Measurements from ENCODE around the gene ENPP1.

Gene ENPP1

DNA sequence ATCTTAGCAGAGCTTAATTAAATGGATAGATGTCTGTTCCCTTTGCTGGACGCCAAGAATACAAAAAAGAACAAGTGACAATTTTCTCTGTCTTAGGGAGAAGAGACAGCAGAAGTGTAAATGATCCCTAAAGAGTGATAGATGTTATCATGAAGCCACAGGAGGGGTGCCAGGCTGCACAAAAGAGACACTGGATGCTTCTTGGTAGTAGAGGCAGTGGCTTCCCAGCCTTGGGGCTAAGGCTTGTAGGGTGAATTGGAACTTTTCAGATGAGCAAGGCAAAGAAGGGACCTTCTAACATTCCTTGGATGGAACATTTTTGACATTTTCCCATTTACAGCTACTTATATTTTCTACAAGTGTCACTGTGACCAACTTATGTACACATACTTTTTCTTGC, 85.4 kb downstream of the ENPP1 start:
- TF ChIP-seq ZC3H10 (CRISPR knock-in tag; IDR thresholded peaks at IDR 0.05) = no peak
- TF ChIP-seq ZNF70 (CRISPR knock-in tag; IDR thresholded peaks at IDR 0.05) = no peak
- TF ChIP-seq ZNF565 (CRISPR knock-in tag; conservative IDR thresholded peaks at IDR 0.05; ENCODE audit: low read depth) = no peak
- ATAC-seq = no peak

DNA sequence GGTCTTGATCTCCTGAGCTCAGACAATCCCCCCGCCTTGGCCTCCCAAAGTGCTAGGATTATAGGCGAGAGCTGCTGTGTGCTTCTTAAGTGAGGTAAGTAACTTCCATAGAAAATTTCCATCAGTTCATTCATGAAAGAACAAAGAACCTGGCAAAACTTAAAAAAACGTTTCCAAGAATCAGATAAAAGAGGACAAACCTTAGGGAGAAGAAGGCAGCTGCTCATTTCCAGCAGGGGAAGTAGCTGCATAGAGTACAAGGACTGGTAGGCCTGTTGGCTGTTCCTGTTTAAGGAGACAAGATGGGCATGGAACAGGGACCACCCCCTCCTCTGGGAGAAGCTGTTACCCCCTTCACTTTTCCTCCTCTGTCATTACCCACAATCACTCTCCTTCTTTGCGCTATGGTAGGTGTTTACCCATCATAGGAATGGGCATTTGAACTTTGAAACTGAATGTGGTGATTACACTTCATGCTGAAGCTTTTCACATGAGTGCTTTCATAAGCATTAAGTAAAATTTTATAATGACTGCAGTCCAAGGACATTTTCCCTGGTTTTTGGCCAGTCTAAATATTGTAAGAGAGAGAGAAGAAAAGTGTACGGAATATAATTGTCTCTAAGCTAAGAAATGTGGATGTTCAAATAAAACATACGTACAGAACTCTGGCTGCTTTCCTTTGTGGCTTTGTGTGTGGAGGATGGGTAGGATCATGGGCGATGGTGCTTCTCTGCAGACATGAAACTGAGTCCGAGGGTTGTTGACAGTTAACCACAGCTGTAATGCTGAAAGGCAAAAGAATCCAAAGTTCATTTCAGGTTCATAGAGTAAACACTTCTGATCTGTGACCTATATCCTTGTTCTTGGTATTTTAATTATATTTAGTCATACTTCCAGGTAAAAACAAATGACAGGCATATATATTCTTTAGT, 86.9 kb downstream of the ENPP1 start:
- ATAC-seq = no peak
- no peak for TF ChIP-seq ISL1 (CRISPR knock-in tag; IDR thresholded peaks at IDR 0.05)
- TF ChIP-seq, protein P1, sequence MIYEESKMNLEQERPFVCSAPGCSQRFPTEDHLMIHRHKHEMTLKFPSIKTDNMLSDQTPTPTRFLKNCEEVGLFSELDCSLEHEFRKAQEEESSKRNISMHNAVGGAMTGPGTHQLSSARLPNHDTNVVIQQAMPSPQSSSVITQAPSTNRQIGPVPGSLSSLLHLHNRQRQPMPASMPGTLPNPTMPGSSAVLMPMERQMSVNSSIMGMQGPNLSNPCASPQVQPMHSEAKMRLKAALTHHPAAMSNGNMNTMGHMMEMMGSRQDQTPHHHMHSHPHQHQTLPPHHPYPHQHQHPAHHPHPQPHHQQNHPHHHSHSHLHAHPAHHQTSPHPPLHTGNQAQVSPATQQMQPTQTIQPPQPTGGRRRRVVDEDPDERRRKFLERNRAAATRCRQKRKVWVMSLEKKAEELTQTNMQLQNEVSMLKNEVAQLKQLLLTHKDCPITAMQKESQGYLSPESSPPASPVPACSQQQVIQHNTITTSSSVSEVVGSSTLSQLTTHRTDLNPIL (CRISPR knock-in tag; IDR thresholded peaks at IDR 0.05; ENCODE audit: low read depth) = no peak
- TF ChIP-seq ZNF70 (CRISPR knock-in tag; IDR thresholded peaks at IDR 0.05) = no peak
- TF ChIP-seq ZFP3 (CRISPR knock-in tag; IDR thresholded peaks at IDR 0.05) = no peak
- TF ChIP-seq, protein P2, sequence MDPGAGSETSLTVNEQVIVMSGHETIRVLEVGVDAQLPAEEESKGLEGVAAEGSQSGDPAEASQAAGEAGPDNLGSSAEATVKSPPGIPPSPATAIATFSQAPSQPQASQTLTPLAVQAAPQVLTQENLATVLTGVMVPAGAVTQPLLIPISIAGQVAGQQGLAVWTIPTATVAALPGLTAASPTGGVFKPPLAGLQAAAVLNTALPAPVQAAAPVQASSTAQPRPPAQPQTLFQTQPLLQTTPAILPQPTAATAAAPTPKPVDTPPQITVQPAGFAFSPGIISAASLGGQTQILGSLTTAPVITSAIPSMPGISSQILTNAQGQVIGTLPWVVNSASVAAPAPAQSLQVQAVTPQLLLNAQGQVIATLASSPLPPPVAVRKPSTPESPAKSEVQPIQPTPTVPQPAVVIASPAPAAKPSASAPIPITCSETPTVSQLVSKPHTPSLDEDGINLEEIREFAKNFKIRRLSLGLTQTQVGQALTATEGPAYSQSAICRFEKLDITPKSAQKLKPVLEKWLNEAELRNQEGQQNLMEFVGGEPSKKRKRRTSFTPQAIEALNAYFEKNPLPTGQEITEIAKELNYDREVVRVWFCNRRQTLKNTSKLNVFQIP (CRISPR knock-in tag; IDR thresholded peaks at IDR 0.05; ENCODE audit: borderline replicate concordance, low read depth) = no peak
- TF ChIP-seq PPARA (CRISPR knock-in tag; IDR thresholded peaks at IDR 0.05; ENCODE audit: borderline replicate concordance) = no peak
- TF ChIP-seq, protein P3, sequence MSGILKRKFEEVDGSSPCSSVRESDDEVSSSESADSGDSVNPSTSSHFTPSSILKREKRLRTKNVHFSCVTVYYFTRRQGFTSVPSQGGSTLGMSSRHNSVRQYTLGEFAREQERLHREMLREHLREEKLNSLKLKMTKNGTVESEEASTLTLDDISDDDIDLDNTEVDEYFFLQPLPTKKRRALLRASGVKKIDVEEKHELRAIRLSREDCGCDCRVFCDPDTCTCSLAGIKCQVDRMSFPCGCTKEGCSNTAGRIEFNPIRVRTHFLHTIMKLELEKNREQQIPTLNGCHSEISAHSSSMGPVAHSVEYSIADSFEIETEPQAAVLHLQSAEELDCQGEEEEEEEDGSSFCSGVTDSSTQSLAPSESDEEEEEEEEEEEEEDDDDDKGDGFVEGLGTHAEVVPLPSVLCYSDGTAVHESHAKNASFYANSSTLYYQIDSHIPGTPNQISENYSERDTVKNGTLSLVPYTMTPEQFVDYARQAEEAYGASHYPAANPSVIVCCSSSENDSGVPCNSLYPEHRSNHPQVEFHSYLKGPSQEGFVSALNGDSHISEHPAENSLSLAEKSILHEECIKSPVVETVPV (CRISPR knock-in tag; IDR thresholded peaks at IDR 0.05) = no peak
- no peak for TF ChIP-seq ESRRG (CRISPR knock-in tag; IDR thresholded peaks at IDR 0.05)
- TF ChIP-seq OSR1 (CRISPR knock-in tag; IDR thresholded peaks at IDR 0.05) = no peak
- TF ChIP-seq, protein P4, sequence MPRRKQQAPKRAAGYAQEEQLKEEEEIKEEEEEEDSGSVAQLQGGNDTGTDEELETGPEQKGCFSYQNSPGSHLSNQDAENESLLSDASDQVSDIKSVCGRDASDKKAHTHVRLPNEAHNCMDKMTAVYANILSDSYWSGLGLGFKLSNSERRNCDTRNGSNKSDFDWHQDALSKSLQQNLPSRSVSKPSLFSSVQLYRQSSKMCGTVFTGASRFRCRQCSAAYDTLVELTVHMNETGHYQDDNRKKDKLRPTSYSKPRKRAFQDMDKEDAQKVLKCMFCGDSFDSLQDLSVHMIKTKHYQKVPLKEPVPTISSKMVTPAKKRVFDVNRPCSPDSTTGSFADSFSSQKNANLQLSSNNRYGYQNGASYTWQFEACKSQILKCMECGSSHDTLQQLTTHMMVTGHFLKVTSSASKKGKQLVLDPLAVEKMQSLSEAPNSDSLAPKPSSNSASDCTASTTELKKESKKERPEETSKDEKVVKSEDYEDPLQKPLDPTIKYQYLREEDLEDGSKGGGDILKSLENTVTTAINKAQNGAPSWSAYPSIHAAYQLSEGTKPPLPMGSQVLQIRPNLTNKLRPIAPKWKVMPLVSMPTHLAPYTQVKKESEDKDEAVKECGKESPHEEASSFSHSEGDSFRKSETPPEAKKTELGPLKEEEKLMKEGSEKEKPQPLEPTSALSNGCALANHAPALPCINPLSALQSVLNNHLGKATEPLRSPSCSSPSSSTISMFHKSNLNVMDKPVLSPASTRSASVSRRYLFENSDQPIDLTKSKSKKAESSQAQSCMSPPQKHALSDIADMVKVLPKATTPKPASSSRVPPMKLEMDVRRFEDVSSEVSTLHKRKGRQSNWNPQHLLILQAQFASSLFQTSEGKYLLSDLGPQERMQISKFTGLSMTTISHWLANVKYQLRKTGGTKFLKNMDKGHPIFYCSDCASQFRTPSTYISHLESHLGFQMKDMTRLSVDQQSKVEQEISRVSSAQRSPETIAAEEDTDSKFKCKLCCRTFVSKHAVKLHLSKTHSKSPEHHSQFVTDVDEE (CRISPR knock-in tag; IDR thresholded peaks at IDR 0.05) = no peak
- TF ChIP-seq ZFP30 (CRISPR knock-in tag; IDR thresholded peaks at IDR 0.05) = no peak
- TF ChIP-seq TCF4 (CRISPR knock-in tag; IDR thresholded peaks at IDR 0.05; ENCODE audit: borderline replicate concordance) = no peak
- TF ChIP-seq SNAI2 (CRISPR knock-in tag; IDR thresholded peaks at IDR 0.05) = no peak

DNA sequence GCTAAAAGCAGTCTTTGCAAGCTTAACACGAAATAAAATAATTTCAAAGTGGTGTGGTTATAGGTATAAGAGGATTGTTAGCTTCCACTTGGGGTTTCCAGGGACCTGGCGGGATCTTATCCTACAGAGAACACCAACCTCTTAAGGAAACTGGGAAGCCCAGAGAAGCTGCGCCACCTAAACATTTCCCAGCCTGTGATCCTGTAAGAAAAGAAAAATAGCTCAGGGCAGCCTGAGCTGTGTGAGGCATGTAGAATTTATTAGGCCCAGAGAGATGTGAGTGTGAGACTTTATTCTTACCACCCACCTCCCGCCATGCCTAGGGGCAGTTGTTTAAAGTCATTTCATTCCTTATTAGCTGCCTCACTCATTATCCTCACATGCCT, 89.2 kb downstream of the ENPP1 start:
- TF ChIP-seq, protein P1 (CRISPR knock-in tag; IDR thresholded peaks at IDR 0.05; ENCODE audit: low read depth) = no peak
- no peak for TF ChIP-seq CSDC2 (CRISPR knock-in tag; IDR thresholded peaks at IDR 0.05)
- no peak for TF ChIP-seq ARNTL (CRISPR knock-in tag; IDR thresholded peaks at IDR 0.05; ENCODE audit: borderline replicate concordance, low read depth)
- TF ChIP-seq ZNF565 (CRISPR knock-in tag; conservative IDR thresholded peaks at IDR 0.05; ENCODE audit: low read depth) = no peak
- no peak for TF ChIP-seq OSR1 (CRISPR knock-in tag; IDR thresholded peaks at IDR 0.05)
- TF ChIP-seq, protein P4 (CRISPR knock-in tag; IDR thresholded peaks at IDR 0.05) = no peak
- TF ChIP-seq ZNF8 (CRISPR knock-in tag; IDR thresholded peaks at IDR 0.05) = no peak
- TF ChIP-seq ISL1 (CRISPR knock-in tag; IDR thresholded peaks at IDR 0.05) = no peak
- no peak for TF ChIP-seq TOX (CRISPR knock-in tag; IDR thresholded peaks at IDR 0.05; ENCODE audit: borderline replicate concordance)
- TF ChIP-seq, protein P2 (CRISPR knock-in tag; IDR thresholded peaks at IDR 0.05; ENCODE audit: borderline replicate concordance, low read depth) = no peak

More for the DNA sequence above, 89.2 kb downstream of the ENPP1 start:
- ATAC-seq = no peak

All from SK-N-SH treated with all-trans-retinoic acid at 6 μM for 48 hours (cell line).